T-helper 2 cell (primary cell): ENCODE measurements around the gene PIAS1.
"Not testable (repeated sequence)": the region's sequence is repeated elsewhere in the genome, so short reads cannot be mapped to it uniquely, and the experiment has no call there.

Experiments used
- DNase-seq, 5 experiments: peaks; one replicate each; pipeline versions ENCODE4 v3.0.0 to v3.0.0-alpha.2; 2012 to 2022

Gene PIAS1

GRCh38 chr15:68205558-68205944, 151.4 kb downstream of the PIAS1 start:
- DNase-seq, result no peak

- no peak for DNase-seq
Measured at GRCh38 chr15:68205954-68206539, 151.9 kb downstream of the PIAS1 start.

- DNase-seq, result no peak
Measured at GRCh38 chr15:68206711-68207151, 152.6 kb downstream of the PIAS1 start.

- no peak for DNase-seq
Measured at GRCh38 chr15:68207176-68207935, 153.2 kb downstream of the PIAS1 start.

GRCh38 chr15:68208136-68208535, 154.0 kb downstream of the PIAS1 start:
- DNase-seq, result no peak

- peak in 1 of 5 experiments; percentile 15 for DNase-seq
Measured at GRCh38 chr15:68208636-68209240, 154.6 kb downstream of the PIAS1 start.

GRCh38 chr15:68209272-68209671, 155.2 kb downstream of the PIAS1 start:
- no peak for DNase-seq

- peak in 2 of 5 experiments; percentile 22 for DNase-seq
Measured at GRCh38 chr15:68209735-68210408, 155.8 kb downstream of the PIAS1 start.

GRCh38 chr15:68210409-68210756, 156.3 kb downstream of the PIAS1 start:
- no peak for DNase-seq

GRCh38 chr15:68210821-68211655, 156.9 kb downstream of the PIAS1 start:
- peak in 3 of 5 experiments; percentile 26 to 50 (median 33) for DNase-seq

- DNase-seq, result no peak
Measured at GRCh38 chr15:68211656-68212320, 157.7 kb downstream of the PIAS1 start.

GRCh38 chr15:68213491-68213845, 159.4 kb downstream of the PIAS1 start:
- not testable (repeated sequence) for DNase-seq

GRCh38 chr15:68213991-68214837, 160.1 kb downstream of the PIAS1 start:
- no peak for DNase-seq

- DNase-seq, result no peak
Measured at GRCh38 chr15:68214838-68215254, 160.7 kb downstream of the PIAS1 start.

- no peak for DNase-seq
Measured at GRCh38 chr15:68217341-68217740, 163.2 kb downstream of the PIAS1 start.

- DNase-seq, result no peak
Measured at GRCh38 chr15:68218331-68218730, 164.2 kb downstream of the PIAS1 start.

- no peak for DNase-seq
Measured at GRCh38 chr15:68218847-68219798, 165.0 kb downstream of the PIAS1 start.

GRCh38 chr15:68220489-68220888, 166.4 kb downstream of the PIAS1 start:
- no peak for DNase-seq

- no peak for DNase-seq
Measured at GRCh38 chr15:68220967-68221366, 166.9 kb downstream of the PIAS1 start.
